ENCODE results near the gene PLCB4.
"Not testable (repeated sequence)": the region's sequence is repeated elsewhere in the genome, so short reads cannot be mapped to it uniquely, and the experiment has no call there.

Gene PLCB4

DNA sequence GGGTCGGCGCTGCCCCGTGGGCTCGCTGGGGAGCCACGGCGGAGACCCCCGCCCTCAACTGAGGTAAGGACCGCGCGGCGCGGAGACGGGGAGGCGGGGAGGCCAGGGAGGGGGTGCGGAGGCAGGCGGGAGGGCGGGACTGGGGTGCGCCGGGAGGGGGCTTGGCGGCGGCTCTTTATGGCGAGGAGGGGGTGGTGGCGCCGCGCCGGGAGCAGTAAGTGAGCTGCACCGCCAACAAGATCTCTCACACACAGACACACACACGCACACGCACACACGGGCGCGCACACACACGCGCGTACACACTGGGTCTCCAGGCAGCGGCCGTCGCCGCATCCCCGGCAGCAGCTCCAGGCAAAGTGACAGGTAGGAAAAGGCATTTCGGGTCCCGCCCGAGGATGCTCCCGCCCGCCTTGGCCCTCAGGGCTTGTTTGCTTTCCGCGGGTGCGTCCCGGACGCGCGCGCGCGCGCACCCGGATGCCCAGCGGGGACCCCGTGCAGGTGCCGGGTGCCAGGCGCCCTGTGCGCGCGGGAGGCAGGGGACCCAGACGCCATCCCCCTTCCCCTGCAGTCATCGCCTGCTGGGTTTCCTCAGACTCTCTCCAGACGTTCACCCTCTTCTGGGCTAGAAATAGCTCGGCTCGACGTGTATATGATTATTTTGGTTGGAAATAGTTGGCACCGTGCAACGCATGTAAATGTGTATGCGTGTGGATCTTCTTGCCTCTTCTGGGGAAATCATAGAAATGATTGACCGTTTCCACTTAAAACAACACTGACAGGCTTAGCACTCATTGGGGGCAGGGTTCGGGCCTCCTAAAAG, at the start of gene PLCB4:
Gene PLCB4, plus strand, starts transcription at position 247 of the 823 bp plus-strand sequence. CDS start 238,728 bp downstream, outside the sequence.
- DNase-seq (ENCODE audit: low spot score) = no peak

DNA sequence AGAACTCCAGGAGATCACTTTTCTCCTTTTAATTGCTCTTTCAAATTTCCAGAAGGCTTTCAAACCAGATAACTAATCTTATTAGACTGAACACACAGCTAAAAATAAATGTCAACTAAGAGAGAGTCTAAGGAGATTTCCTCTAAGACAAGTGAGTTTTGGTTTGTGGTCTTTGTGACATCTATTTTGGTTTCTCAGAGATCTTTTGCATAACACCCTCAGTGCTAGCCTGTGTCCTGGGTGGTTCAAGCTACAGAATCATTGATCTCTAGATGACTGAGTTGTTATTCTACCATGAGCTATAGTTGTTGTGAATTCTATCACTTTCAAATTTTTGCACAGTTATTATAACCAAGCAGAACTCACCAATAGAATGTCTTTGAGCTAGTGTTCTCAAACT, 49.1 kb upstream of the PLCB4 start:
- no peak for DNase-seq (ENCODE audit: low spot score)

DNA sequence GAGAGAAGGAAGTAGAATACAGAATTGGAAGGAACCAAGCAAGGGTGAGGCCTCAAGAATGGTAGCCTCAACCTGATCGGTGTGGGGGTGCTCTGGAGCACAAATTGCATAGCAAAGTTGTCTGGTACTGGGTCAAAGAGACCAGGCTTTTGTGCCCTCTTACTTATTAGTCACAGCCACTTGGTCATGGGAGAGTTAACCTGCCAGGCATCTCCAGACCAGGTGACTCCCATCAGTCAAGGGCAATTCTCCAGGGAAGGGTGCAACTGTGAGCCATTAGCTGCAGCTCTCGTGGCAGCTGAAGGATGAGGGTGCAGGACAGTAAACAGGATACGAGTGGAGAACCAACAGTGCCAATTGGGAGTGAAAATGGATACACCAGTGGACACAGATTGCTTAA, 47.7 kb upstream of the PLCB4 start:
- no peak for DNase-seq (ENCODE audit: low spot score)

DNA sequence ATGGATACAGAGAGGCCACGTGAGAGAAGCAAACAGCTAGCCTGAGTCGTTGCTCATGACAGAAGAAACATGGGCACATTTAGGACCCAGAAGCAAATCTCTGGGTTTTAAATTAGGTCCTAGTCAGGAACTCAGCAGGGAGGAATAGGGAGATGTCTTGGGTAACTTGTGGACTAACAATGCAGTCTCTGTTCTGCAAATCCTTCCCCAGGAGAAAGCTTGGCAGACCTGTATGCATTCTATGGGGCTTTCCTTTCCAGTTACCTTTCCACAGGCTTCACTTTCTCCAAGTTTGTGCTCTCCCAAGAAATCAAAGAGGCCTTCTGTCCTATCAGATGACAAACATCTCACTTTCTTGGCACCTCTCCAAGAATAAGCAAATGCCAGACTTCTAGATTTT, 47.2 kb upstream of the PLCB4 start:
- no peak for DNase-seq (ENCODE audit: low spot score)

DNA sequence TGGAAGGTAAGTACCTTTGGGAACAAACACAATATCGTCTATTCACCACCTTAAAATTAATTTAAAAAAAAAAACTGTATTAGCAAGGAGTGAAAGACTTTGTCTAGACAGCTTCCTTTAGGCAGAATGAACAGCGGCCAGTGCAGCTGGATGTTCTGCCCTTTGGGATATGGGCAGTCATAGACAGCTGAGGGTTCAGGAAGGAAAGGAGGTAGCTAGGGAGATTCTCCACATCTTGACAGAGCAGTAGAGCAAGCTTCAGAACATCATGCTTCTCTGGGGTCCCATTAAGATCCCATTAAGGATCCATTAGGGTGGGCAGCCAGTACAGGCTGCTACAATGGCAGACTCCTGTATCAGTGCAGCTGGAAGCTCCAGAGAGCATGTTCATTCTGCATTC, 46.5 kb upstream of the PLCB4 start:
- no peak for DNase-seq (ENCODE audit: low spot score)

DNA sequence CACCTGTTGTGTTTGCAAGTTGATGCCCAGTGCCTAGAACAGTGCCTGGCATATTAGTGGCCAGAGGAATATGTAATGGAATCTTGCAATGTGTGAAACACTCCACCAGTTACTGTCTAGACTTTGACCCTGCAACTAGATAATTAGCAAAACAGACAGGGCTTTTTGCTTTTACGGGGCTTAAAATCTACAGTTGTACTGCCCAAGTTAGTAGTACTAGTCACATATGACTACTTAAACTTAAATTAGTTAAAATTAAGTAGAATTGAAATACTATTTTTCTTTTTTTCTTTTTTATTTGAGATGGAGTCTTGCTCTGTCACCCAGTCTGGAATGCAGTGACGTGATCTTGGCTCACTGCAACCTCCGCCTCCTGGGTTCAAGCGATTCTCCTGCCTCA, 44.3 kb upstream of the PLCB4 start:
- DNase-seq (ENCODE audit: low spot score) = no peak

DNA sequence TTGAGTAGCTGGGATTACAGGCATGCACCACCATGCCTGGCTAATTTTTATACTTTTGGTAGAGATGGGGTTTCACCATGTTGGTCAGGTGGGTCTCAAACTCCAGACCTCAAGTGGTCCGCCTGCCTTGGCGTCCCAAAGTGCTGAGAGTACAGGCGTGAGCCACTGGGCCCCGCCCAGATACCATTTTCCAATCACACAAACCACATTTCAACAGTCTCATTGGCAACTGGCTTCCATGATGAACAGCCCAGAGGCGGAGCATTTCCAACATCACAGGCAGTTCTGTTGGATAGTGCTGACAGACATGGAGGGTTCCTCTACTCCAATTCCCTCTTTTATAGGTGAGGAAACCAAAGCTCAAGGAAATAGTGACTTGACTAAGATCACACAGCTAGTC, 43.9 kb upstream of the PLCB4 start:
- no peak for DNase-seq (ENCODE audit: low spot score)

DNA sequence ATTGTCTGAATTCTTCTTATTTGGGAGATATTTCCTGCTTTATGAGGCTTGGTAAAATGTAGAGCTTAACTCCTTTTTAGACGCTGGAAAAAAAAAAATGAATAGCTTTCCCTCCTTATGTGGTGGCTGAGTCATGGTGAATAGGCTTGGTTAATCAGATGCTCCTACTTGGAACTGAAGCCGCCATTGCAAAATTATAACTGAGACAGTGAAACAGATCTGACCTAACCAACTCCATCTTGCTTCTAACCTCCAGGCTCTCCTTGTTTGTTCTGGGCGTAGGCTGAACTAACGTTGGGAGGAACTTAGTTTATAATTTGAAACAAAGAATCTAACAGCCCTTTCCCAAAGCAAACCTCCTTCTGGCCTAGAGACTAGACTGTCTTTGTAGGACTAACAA, 43.2 kb upstream of the PLCB4 start:
- DNase-seq (ENCODE audit: low spot score) = no peak

DNA sequence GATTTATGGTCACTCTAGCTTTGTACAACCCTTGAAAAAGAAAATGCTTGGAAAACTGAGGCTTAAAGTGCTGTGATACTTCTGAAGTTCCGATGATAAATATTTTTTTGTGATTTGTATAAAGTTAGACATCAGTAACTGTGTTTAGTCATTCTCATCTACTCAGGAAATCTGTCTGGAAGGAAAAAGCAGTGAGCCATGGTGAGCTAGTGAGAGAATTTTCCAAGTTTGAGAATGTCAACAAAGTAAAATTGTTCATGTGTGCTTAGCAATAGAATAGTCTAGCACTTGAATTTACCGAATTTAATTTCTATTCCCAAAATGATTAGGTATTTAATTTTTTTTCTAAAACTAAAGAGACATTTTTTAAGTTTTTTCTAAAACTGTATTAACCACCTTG, 41.3 kb upstream of the PLCB4 start:
- no peak for DNase-seq (ENCODE audit: low spot score)

DNA sequence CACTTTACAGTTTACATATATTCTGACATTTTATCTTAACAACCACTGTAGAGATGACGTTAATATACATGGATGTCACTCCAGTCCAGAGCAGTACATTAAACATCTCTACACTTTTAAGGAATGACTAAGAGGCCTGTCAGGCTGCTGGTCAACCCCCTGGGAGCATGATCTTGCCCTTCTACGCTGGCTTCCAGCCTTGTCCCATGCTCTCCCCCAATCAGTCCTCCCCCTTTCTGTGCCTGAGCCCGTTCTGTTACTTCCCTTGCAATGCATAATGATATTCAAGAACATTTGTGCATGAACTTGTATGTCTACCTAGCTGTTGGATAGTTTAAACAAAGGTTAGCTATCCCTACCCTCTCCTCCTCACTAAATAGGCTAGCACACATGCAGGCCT, 40.5 kb upstream of the PLCB4 start:
- no peak for DNase-seq (ENCODE audit: low spot score)

DNA sequence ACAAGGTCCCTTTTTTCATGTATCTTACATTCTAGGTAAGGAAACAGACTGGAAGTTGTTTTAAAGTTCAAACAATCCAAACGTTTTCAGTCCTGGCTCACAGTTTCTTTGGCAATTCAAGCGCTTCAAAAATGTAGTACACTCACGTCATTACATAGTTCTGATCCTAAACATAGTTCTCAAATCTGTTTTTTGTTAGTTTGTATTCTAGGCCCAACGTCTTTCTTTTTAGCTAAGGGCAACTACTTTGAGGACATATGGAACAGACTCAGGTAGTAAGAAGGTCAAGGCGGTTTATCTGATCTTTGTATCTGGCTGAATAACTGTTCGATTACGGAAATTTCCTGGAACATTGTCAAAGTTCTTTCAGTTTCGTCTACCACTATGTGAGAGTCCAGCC, 36.9 kb upstream of the PLCB4 start:
- DNase-seq (ENCODE audit: low spot score) = no peak

DNA sequence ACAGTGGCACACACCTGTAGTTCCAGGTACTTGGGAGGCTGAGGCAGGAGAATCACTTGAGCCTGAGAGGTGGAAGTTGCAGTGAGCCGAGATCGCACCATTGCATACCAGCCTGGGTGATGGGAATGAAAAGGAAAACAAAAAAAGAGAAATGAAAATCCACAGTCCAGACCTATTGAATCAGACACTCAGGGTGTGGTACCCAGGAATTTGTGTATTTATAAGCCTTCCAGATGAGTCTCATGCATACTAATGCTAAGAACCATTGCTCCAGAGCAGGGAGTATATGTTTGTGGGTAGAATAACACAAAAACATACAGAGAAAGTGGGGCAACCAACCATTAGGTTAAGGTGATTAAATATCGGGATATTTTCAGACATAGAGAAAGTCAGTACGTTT, 36.1 kb upstream of the PLCB4 start:
- DNase-seq (ENCODE audit: low spot score) = no peak

DNA sequence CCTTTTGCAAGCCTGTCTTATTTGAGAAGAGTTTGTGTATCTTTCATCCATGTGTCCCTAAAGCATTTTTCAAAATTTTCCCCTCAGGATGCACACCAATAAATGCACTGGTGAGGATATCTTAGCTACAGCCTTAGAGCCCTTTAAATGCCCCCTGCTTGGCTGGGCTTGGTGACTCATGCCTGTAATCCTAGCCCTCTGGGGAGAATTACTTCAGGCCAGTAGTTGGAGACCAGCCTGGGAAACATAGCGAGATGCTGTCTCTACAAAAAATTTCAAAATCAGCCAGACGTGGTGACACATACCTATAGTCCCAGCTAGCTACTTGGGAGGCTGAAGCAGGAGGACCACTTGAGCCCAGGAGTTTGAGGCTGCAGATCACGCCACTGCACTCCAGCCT, 33.8 kb upstream of the PLCB4 start:
- DNase-seq (ENCODE audit: low spot score) = no peak

DNA sequence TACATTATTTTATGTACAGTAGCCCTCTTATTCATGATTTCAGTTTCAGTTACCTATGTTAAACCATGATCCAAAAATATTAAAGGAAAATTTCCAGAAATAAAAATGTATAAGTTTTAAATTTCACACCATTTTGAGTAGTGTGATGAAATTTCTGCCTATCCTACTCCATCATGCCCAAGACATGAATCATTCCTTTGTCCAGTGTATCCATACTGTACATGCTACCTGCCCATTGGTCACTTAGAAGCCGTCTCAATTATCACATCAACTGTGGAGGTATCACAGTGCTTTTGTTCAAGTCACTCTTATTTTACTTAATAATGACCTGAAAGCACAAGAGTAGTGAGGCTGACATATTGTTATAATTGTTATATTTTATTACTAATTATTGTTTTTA, 32.3 kb upstream of the PLCB4 start:
- DNase-seq (ENCODE audit: low spot score) = no peak

DNA sequence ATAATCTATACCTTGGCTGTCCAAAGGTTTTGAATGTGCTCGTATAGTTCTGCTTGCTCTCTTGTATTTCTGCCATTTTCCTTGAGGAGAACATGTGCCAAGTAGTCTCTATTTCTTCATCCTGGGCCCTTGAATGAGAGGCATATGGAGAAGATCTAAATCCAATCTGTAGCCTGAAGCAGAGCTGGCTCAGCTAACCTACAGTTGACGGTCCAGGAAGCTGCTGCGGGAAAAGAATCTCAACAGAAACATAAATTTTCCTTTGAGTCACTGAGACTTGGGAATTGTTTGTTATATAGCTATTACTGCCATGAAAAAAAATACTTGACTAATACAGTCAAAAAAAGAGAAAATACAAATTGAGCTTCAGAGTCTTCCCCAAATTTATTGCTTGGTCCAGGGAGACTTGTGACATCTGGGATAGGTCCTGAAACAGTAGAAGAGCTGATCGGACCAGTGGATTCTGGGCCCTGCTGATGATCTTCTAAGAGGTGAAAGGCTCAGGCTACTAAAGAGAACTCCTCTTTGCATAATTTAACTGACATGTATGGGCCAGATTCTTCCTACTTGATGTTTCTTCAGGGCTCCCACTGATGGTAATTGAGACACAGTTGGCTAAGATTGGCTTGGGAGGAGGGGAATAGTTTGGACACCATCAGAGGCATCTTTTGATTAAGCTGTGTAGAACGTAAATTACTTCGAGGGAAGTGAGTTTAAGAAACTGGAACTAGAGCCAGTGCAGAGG, 29.9 kb upstream of the PLCB4 start:
- DNase-seq (ENCODE audit: low spot score) = no peak

DNA sequence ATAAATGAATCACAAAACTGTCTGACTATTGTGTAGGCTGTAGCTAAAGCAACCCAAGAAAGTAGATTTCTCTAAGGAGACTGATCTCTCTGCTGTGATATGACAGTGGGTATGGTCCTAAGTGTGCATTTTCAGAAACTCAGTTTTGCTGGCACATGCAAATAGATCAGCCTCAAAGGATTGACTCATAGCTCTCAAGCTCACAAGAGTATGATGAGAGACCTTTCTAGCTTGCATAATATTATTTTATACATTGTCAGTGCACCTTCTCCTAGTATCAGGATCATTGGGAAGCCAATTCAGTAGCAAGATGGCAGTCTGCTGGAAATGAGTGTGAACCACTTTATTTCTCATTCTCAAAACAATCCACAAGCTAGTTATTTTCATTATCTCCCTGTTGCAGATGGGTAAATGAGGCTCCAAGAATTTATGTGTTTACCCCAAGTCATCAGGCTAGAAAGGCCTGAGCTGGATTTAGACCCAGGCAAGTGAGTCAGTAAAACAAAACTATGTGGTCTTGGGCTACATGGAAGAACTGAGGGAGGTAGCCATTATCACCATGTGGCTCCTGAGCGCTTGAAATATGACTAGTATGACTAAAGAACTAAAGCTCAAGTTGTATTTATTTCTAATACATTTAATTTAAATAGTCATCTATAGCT, 27.9 kb upstream of the PLCB4 start:
- DNase-seq (ENCODE audit: low spot score) = no peak

DNA sequence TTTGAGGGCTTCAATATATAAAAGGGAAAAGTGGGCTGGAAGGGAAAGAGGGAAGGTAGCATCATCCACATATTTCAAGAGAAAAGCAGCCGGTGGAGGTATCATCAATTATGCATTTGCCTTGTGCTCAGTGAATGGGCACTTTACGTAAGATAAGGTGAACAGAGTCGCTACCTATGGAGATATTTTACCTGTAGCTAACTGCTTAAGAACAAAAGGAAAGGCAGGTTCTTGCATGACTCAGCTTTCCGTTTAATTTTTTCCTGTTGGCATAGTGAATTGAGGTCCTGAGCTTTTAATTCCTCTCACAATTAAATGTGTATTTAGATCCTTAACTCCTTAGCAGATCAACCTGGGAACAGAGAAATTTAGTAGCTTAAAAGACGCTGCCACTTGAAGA, 25.5 kb upstream of the PLCB4 start:
- DNase-seq (ENCODE audit: low spot score) = no peak

DNA sequence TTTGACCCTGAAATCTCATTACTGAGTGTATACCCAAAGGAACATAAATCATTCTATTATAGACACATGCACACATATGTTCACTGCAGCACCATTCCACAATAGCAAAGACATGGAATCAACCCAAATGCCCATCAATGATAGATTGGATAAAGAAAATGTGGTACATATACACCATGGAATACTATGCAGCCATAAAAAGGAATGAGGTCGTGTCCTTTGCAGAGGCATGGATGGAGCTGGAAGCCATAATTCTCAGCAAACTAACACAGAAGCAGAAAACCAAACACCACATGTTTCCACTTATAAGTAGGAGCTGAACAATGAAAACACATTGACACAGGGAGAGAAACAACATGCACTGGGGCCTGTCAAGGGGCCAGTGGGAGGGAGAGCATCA, 21.0 kb upstream of the PLCB4 start:
- not testable (repeated sequence) for DNase-seq (ENCODE audit: low spot score)

DNA sequence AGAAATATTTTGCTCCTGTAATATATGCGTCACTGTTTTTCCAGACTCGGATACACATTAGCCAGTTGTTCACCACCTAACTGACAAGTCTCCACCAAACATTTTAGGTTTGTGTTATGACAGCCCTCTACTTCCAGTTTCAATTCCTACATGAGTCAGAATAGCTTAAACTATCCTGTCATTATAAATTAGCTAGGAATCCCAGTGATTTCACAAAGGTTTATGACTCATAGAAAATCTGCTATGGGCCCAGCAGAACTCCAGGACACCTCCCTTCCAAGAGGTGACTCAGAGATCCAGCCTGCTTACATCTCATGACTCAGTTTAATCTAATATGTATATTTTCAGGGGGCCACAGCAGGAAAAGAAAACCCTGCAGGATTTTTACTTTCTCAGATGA, 17.4 kb upstream of the PLCB4 start:
- DNase-seq (ENCODE audit: low spot score) = no peak

DNA sequence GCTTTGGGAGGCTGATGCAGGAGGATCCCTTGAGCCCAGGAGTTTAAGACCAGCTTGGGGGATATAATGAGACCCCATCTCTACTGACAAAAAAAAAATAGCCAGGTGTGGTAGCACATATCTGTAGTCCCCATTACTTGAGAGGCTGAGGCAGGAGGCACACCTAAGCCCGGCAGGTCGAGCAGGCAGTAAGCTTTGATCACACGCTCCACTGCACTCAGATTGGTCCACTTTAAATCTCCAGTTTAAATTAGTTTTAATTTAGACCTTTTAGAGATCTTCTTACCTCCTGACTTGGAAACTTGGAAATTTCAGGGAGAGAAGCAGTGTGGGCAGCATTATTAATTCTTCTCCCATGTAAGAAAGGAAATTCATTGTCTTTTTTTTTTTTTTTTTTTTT, 16.8 kb upstream of the PLCB4 start:
- DNase-seq (ENCODE audit: low spot score) = no peak

DNA sequence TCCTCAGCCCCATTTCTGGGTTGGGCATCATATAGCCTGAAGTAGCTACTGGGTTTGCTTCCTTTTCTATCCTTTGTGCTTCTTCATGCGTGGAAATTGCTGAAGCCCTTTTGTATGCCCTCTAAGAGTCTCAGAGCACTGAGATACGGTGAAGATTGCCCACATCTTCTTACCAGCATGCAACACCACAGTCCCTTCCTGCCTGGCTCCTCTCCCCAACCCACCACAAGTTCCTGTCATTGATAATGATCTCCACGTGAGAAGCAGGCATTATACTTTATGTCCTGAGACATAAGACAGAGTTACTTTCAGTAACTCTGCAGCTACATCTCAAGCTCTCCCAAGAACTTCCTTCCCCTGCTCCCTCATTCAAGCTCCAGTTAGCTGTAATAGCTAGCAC, 15.8 kb upstream of the PLCB4 start:
- no peak for DNase-seq (ENCODE audit: low spot score)

DNA sequence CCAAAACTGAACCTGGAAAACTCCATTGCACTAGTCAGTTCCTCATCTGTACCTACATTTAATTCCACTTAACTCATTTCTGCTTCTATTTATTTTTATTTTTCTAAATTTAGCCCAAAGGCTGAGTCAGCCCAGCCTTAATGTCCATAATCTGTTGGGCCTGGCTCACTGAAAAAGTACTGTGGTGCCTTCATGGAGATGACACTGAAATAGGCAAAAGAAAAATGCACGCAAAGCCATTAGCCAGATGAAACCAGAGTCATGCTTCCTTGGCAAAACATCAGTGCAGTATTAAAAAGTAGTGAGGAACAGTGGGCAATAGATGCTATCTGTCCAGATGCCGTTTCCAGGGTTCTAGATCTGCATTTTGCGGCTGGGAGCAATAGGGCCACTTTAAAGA, 14.7 kb upstream of the PLCB4 start:
- no peak for DNase-seq (ENCODE audit: low spot score)

DNA sequence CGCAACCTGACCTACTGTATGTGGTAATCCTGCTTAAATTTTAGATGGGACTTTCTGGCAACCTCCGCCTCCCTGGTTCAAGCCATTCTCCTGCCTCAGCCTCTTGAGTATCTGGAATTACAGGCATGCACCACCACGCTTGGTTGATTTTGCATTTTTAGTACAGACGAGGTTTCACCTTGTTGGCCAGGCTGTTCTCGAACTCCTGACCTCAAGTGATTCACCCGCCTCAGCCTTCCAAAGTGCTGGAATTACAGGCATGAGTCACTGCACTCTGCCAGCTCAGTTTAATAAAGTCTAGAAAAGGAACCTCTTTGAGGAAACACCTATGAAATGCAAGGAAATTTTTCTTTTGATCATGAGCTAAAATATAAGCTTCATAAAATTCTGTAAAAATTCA, 9.0 kb upstream of the PLCB4 start:
- DNase-seq (ENCODE audit: low spot score) = no peak

Data from germinal center (tissue), 1 donor.